Progenitor cell of endocrine pancreas (in vitro differentiated cells): ENCODE results near the gene YJU2. TPM values are rescaled to one million over a fixed set of nuclear protein-coding genes. Genes with fewer than 3 reads are reported as not detected.

Source experiments
- DNase-seq: peaks from one replicate; pipeline ENCODE4 v3.0.0; 2021; ENCODE audit warnings: low spot score; ENCODE audit not compliant: unreplicated experiment
- H3K27ac Mint-ChIP-seq: 2 replicates; pipeline ENCODE4 v1.8.0; 2021; ENCODE audit warnings: mild to moderate bottlenecking, moderate library complexity, mixed read lengths
- H3K27me3 Mint-ChIP-seq: 2 replicates; pipeline ENCODE4 v1.8.0; 2021; ENCODE audit warnings: mixed read lengths
- H3K36me3 Mint-ChIP-seq: 2 replicates; pipeline ENCODE4 v1.8.0; 2022; ENCODE audit warnings: mixed read lengths; ENCODE audit not compliant: insufficient read depth
- H3K4me1 Mint-ChIP-seq: 2 replicates; pipeline ENCODE4 v1.8.0; 2021; ENCODE audit warnings: low read depth, mixed read lengths
- H3K4me3 Mint-ChIP-seq: 2 replicates; pipeline ENCODE4 v1.8.0; 2021; ENCODE audit warnings: low read depth, mild to moderate bottlenecking, moderate library complexity, mixed read lengths
- H3K9me3 Mint-ChIP-seq: 2 replicates; pipeline ENCODE4 v1.8.0; 2021; ENCODE audit warnings: low read depth, mixed read lengths
- CTCF ChIP-seq: fragments of 200-600 bp; sonication (generic); IDR thresholded peaks from one replicate; pipeline ENCODE4 v1.5.0; 2021; ENCODE audit warnings: antibody characterized with exemption, mild to moderate bottlenecking; ENCODE audit not compliant: unreplicated experiment
- total RNA-seq: library from RNA; stranded (reverse); gene quantifications from 2 replicates; pipeline ENCODE4 v1.2.1, GENCODE V29; 2021

YJU2 gene
- total RNA-seq, 1 donor from 2014 or later, result 23.9 TPM

- no peaks in the 10 kb centered on the region for H3K4me1 Mint-ChIP-seq
- no peak overlapping the region for H3K27ac Mint-ChIP-seq
- H3K9me3 Mint-ChIP-seq, result peaks cover 20% of the 10 kb centered on the region
- no peak for DNase-seq
- peaks cover 26% of the 10 kb centered on the region for H3K36me3 Mint-ChIP-seq
- no peak overlapping the region for H3K4me3 Mint-ChIP-seq
- TF ChIP-seq CTCF, result no peak
- no peaks in the 10 kb centered on the region for H3K27me3 Mint-ChIP-seq
Observed at GRCh38 chr19:4318460-4318859, 71.6 kb downstream of the YJU2 start.

Other genes starting within 250 kb of the YJU2 start
- gene PIAS4, start 239.3 kb upstream of the YJU2 start, total RNA-seq, result 55.3 and 56.3 TPM in 2 replicates
- gene ZBTB7A, start 180.2 kb upstream of the YJU2 start, total RNA-seq, result 18.4 and 19.1 TPM in 2 replicates
- gene MAP2K2, start 123.0 kb upstream of the YJU2 start, total RNA-seq, result 149 and 154 TPM in 2 replicates
- gene CREB3L3, start 93.4 kb upstream of the YJU2 start, total RNA-seq, result 2.4 and 2.9 TPM in 2 replicates
- gene SIRT6, start 64.5 kb upstream of the YJU2 start, total RNA-seq, result 33.2 and 35.1 TPM in 2 replicates
- 0.89 and 1.6 TPM in 2 replicates for gene ANKRD24, start 64.4 kb upstream of the YJU2 start, total RNA-seq
- not detected in 2 replicates for gene EBI3, start 17.6 kb upstream of the YJU2 start, total RNA-seq
- 0.74 and 0.82 TPM in 2 replicates for gene SHD, start 32.2 kb downstream of the YJU2 start, total RNA-seq
- not detected in 2 replicates for gene TMIGD2, start 55.3 kb downstream of the YJU2 start, total RNA-seq
- 22.2 and 25.1 TPM in 2 replicates for gene FSD1, start 57.5 kb downstream of the YJU2 start, total RNA-seq
- 35.6 and 41.0 TPM in 2 replicates for gene STAP2, start 91.7 kb downstream of the YJU2 start, total RNA-seq
- 62.2 and 64.2 TPM in 2 replicates for gene MPND, start 96.5 kb downstream of the YJU2 start, total RNA-seq
- 55.6 and 61.6 TPM in 2 replicates for gene SH3GL1, start 153.5 kb downstream of the YJU2 start, total RNA-seq
- 41.8 and 48.2 TPM in 2 replicates for gene CHAF1A, start 155.6 kb downstream of the YJU2 start, total RNA-seq
- 57.2 and 61.8 TPM in 2 replicates for gene UBXN6, start 210.7 kb downstream of the YJU2 start, total RNA-seq
- 92.6 and 94.2 TPM in 2 replicates for gene HDGFL2, start 225.2 kb downstream of the YJU2 start, total RNA-seq